Stimulated activated CD4-positive, alpha-beta T cell treated with anti-CD3 and anti-CD28 coated beads, Interleukin-15, amount 100 ng/mL, for 48 hours (primary cell): ENCODE results near the gene GRID1.
"Not testable (repeated sequence)": the region's sequence is repeated elsewhere in the genome, so short reads cannot be mapped to it uniquely, and the experiment has no call there.

Source experiments
- DNase-seq, 2 donors: peaks; one replicate each; pipeline ENCODE4 v3.0.0-alpha.2; 2020; ENCODE audit warnings: low read depth in 2 of 2

The GRID1 gene

DNA sequence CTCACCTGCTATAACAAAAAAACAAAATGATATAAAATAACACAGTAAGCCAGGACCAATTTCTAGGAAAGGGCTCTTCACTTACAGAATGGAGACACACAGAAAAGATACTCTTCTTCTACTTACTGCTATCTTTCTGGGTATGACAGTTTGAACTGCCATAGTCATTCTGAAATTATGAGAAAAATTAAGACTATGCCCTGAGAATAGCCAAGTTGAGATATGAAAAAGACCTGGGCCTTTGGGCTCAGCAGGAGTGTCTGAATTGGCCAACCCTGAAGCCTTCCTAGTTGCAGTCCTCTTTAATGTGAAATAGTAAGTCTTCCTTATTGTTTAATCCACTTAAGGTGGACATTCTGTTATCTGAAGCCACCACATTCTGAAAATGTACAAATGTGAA, 519.5 kb downstream of the GRID1 start:
- DNase-seq, result no peak

DNA sequence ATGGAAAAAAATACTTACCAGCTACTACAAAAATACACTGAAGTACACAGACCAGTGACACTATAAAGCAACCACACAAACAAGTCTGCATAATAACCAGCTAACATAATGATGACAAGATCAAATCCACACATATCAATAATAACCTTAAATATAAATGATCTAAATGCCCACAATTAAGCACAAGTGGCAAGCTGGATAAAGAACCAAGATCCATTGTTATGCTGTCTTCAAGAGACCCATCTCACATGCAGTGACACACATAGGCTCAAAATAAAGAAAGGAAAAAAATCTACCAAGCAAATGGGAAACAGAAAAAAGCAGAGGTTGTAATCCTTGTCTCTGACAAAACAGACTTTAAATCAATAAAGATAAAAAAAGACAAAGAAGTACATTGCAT, 527.9 kb downstream of the GRID1 start:
- DNase-seq, result not testable (repeated sequence)

GRCh38 chr10:85832988-85833387, 533.6 kb downstream of the GRID1 start:
- no peak for DNase-seq

DNA sequence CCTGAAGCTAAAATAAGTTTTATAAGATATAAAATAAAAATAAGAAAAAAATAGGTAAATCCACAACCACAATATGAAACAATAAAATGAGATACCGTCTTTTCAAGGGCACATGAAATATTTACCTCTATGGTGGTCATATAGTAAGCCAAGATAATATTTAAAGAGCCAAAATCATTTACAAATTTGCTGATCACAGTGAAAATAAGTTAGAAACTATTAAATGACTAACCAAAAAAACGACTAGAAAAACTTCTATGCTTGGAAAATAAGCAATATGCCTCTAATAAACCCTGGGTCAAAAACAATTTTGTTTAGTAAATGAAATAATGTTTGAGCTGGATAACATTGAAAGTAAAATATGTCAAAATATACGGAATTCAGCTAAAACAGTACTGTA, 535.2 kb downstream of the GRID1 start:
- no peak for DNase-seq

GRCh38 chr10:85826377-85826776, 540.2 kb downstream of the GRID1 start:
- DNase-seq, result no peak

DNA sequence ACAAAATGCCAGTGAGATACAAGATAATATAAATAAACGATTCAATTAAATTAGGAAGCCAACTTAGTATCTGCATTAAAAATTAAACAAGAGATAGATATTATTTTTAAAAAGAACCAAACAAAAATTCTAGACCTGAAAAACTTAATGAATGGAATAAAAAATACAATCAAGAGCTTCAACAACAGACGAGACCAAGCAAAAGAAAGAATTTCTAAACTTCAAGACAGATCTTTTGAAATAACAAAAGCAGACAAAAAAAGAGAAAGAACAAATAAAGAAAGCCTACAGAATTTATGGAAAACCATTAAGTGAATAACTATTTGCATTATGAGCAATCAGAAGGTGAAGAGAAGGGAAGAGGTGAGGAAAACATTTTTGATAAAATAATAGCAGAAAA, 555.2 kb downstream of the GRID1 start:
- no peak for DNase-seq

DNA sequence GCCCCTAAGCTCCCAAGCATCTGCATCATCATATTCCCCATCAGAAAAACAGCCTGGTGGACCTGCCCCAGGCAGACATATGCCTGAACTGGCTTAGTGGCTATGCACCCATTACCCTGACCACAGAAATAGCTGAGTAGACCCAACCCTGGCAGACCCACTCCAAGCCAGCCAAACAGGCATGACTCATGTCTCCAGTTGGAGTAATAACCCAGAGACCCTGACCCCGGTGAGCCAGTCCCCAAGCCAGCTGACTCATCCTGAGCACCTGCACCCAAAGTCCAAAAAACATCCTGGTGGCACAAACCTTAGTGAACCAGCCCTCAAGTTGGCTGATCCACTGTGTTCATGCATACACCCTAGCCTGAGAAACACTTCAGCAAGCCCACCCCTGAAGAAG, 555.9 kb downstream of the GRID1 start:
- no peak for DNase-seq

GRCh38 chr10:85795460-85795859, 571.1 kb downstream of the GRID1 start:
- DNase-seq, result no peak

- DNase-seq, result no peak
Measured at GRCh38 chr10:85794553-85794952, 572.0 kb downstream of the GRID1 start.

- no peak for DNase-seq
Measured at GRCh38 chr10:85792533-85792858, 574.1 kb downstream of the GRID1 start.

DNA sequence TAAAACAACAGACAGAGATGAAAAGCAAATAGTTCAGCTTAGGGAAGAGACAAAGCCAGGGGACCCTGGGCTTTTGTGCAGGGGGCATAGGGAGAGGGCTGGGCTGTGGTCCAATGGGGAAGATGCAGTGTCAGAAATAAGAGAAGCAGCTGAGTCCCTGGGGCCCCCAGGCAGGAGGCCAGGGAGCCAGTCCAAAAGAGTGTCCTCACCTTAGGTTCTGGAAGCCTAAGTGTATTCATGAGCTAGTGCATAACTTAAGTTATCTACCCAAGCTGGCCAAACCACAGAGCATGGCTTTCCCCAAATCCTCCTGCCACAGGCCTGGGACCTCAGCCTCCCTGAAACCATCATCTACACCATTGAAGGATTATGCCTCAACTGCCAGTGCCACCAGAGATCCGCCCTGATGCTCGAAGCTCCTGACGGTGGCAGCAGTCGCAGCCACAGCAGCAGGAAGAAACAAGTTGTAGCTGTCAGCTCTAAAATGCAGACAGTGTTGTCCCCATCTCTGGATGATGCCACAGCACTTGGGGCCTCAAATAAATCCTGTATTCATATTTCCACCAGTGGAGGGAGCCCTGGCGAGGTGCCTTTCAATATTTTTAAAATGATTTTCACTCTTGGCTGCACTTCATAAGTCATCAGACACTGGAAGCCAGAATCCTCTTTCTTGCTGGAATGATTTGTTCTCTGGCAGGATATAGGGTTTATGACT, 574.6 kb downstream of the GRID1 start:
- no peak for DNase-seq

DNA sequence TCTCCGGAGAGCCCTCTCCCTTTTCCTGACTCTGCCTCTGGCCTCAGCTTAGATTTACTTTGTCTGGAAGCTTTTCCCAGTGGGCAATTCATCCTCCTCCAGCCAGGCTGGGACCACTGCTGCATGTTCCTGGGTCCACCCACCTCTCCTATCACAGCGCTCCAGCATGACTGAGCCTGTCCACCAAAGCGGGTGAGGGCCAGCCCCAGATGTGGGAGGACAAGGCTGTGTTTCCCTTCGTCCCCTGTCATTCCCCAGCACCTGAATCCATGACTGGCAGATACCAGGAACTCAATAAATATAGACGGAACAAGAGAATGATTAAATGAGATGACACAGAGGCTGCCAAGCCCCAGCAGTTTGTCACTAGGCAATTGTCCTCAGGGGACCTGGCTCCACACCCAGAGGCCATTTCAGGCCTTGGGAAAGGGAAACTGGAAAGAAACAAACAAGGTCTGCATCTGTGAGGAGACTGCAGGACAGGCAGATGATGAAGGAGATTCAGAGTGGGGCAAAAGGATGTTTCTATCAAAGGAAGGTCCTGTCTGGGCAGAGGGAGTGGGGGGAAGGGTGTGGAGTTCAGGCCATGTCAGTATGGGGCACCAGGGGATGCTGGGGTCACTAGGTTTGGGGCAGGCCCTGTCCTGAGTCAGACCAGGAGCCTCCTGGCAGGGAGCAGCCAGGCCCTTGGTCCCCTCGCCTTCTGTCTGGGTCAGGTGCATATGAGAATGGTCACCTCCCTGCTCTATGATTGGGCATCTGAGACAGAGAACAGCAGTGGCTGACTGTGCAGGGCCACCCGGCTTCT, 576.4 kb downstream of the GRID1 start:
- DNase-seq, result no peak

DNA sequence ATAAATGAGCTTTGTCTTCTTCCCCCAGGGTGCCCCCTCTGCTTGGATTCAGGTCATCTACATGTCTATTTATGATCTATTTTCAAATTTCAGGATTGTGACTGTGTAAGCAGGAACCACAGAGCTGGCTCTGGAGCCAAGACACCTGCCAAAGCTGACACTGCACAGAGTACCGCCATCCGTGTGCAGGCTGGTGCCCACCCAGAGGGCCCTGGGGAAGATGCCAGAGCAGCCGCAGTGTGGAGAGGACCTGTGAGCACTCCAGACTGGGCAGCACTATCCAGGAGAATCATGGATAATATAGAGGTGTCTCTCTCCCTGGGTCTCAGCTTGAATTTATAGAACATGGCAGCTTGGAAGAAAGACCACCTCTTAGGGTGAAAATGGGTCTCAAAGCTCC, 577.5 kb downstream of the GRID1 start:
- no peak for DNase-seq

DNA sequence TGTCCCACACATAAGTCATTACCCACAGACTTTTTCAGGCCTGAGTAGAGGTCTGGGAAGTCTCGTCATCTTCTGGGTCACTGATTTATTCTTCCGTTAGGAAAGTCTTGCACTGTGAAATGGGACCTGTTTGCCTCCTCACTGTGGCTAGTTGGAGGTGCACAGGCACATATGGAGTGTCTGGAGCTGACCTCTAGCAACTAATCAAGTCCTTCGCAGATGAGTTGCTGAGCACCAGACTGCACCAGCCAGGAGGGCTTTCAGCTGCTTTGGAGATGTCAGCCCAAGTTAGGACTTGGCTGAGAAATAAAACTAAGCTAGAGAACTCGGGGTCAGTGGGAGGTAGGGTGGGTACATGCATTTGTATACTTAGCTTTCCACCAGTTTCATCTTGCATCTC, 578.0 kb downstream of the GRID1 start:
- no peak for DNase-seq

DNA sequence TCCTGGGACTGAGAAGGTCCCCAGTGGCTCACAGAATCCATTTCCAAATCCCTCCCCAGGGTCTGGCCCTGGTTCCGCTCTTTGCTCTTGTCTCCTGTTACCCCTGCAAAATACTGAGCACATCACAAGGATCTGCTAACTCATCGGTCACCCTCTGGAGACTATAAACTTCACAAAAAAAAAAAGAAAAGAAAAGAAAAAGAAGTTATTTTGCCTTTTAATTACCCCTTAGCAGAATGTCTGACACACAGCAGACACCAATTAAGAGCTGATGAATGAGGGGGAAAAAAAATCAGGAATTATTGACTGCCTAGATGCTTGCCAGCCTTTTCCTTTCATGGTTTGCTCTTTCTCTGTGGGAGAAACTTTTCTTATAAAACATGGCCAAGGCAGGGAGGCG, 578.7 kb downstream of the GRID1 start:
- no peak for DNase-seq

DNA sequence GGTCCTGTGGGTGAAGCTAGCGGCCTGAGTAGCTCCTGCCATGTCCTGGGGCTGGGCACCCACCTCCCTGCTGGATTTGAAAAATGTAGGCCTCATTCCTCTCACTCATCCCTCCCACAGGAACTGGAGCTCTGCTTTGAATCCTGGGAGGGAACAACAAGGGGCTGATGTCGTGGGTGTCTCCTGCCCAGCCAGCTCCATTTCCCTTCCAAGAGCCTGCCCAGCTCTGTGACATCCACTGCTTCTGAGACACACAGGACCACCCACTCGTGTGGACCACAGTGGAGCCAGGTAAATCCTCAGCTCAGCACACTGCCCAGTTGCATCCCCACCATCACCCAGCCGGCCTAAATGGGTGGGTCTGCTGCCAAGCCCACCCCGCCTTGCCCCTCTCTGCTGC, 579.2 kb downstream of the GRID1 start:
- DNase-seq, result no peak

DNA sequence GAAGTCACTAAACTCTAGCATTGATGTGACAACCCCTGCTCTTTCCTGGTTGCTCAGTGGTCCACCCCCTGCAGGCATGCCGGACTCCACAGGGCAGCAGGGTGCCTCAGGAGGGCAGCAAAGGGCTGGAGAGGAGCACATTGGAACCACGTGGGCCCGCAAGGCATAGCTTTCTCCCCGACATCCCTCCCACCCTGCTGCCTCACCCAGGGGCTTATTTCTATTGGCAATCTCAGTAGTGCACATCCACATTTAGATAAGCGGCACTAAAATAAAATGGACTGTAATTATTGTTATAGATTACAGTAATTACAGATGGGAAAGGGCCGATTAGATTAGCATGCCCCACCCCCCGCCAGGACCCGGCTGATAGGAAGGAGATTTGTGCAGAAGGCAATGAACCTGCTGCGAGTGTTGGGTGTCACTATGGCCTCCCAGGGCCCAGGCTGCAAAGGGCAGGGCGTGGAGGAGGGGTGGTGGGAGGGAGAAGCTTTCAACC, 580.1 kb downstream of the GRID1 start:
- no peak for DNase-seq

DNA sequence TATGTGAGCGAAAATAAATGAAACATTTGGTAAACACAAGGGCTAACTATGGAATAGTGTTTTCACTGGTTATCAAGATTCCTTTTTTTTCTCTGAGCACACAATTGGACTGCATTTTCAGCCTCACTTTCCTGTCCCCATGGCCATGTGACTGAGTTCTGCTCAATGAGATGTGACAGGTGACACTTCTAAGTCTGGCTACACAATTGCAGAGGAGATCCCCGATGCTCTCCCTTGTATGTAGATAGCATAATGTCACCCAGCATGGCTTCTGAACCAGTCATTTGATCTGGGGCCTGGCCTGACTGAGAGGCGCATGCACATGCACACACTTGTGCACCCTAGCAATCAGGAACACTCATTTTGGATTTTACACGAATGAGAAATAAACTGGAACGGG, 581.8 kb downstream of the GRID1 start:
- no peak for DNase-seq

- DNase-seq, result no peak
Measured at GRCh38 chr10:85781404-85781803, 585.2 kb downstream of the GRID1 start.

DNA sequence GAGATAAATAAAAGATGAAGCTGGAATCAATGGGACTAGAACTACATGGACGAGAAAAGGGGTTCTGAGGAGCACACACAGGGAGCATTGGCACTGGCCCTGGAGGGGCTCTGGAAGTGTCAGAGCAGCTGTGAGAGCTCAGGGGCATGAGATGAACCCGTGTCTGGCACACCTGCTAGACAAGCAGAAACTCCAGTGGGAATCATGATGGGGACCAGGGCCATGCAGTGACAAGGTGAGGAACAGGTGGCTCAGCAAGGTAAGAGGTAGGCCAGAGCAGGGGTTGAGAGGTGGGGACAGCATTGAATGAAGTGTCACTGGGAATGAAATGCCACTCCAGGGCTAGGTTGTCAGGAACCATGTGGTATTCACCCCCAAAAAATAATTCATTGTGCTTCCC, 588.5 kb downstream of the GRID1 start:
- DNase-seq, result no peak

- DNase-seq, result no peak
Measured at GRCh38 chr10:85767891-85768290, 598.7 kb downstream of the GRID1 start.

DNA sequence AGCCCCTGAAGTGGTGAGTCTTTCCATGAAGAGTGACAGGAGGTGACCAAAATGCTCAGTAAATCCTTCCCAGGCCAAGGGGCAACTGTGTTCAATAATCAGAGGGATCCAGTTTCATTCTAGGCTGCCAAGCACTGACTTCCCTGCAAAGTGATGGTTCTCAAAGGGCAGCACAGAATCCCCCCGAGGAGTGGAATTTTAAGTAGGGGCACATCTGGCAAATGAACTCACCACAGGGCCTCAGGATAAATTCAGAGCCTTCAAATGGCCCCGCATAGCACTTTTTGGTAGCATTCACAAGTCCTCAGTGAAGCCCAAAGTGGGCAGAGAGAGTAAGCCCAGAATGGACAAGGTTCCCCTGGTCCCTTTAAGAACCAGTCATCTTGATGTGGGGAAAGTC, 602.5 kb downstream of the GRID1 start:
- DNase-seq, result no peak

DNA sequence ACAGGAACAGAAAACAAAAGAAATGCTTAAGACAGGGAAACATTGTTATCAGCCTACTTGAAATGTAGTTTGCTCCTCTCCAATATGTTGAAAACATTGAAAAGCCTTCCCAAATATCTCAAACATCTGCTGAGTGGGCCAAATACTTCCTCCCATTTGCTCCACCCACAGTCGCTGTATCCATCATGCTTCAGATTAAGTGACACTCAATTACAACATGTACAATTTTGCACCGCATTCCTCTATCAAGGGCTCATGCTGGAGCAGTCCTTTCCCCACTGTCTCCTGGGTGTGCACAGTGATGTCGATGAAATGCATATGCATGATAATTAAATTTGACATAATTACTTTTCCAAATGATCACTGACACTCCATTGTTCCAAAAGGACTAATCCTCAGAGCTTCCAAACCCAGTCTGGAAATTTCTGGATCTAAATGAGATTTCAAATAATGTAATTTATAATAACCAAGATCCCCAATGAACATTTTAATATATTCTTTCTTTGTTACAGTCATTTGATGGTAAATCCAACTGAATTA, 604.6 kb downstream of the GRID1 start:
- no peak for DNase-seq
